Activated T-cell treated with anti-CD3 and anti-CD28 coated beads for 1 hour (primary cell): ENCODE measurements around the gene HELZ2.

Experiments used
- DNase-seq: peaks from one replicate; pipeline ENCODE4 v3.0.0-alpha.2; 2020; ENCODE audit warnings: low read depth

Gene HELZ2

DNA sequence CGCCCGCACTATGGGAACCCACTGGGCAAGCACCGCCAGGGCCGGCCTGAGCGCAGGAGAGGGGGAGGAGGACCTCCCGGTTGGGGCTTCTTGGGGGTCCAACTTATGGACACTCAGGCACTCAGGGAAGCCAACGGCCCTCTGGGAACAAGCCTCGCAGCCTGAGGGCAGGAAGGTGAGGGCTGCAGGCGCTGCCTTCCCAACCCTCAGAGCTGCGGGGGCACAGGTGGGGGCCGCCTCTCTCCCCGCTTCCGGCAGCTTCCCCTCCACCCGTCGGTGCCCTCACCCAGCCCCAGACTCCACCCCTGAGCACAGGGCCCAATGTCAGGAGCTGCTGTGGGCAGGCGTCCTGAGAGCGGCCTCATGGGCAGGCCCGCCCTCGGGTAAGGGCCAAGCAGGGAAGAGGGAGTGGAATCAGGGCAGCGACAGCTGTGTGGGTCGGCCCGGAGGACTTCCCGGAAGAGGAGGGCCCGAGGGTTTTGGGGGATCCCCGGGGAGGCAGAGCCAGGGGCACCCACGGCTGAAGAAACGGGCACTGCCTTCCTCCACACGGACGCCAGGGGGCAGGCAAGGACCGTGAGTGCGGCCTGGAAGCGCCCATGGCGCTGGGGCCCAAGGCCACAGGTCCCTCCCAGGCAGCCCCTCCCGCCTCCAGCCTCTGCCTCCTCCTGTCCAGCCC, 36.4 kb downstream of the HELZ2 start:
- DNase-seq = peak; percentile 88

- DNase-seq = no peak
Observed at GRCh38 chr20:63536997-63537524, 37.0 kb downstream of the HELZ2 start, which contains the start of gene PTK6. PTK6 (minus strand) TSS chr20:63537376; CDS start chr20:63537314, 62 bp downstream.

GRCh38 chr20:63536241-63536977, 37.6 kb downstream of the HELZ2 start:
- DNase-seq = no peak

- DNase-seq = no peak
Observed at GRCh38 chr20:63534831-63535651, 39.0 kb downstream of the HELZ2 start.

DNA sequence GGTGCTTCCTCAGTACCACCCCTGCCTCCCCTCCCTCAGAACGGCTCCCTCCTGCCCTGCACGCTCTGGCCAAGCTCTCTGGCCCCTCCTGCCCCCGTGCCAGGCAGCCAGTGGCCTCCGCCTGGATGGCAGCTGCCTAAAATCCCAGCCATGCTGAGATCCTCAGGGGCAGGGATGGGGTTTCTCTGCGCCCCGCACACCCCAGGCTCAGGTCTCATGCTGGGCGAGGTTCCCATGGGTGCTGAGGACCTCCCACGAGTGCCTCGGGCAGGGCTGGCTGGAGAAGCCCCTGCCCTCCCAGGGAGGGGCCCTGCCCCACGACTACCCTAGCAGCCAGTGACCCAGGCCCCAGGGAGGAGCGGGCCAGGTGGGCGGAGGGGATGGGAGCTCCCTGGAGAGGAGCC, 39.6 kb downstream of the HELZ2 start:
- DNase-seq = no peak

DNA sequence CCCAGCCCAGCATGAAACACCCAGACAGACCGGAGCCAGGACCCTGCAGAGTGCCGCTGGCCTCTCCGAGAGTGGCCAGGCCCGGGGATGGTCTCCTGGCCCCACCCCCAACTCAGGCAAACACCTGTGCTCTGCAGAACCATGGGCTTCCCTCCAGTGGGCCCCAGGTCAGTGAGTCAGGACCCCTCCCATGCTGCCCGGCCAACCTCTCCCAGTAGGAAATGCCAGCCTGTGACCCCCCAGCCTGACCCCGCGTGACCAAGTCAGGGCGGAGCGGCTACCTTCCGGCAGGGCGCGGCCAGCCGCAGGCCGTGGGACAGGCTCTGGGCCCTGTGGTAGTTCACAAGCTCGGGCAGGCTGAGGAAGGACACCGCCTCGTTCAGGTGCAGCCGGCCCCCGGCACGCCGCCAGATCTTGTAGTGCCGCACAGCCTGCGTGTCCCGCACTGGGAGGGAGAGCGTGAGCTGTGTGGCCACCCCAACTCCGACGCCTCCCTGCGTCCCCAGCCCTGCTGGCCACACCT, 40.1 kb downstream of the HELZ2 start:
- no peak for DNase-seq

DNA sequence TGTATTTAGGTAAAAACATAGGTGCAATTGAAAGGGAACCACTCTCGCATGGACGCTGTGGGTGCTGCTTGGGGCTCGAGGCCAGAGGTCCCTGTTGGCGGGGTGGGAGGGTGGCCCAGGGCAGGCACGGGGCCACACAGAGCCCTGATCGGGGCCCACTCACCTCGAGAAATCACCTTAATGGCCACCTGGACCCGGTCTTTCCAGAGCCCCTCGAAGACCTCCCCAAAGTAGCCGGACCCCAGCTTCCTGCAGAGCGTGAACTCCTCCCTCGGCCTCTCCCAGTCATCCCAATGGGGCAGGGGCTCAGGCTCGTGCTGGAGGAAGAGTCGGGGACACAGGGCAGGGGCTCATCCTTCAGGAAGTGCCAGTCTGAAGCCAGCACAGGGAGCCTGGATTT, 40.7 kb downstream of the HELZ2 start:
- DNase-seq = no peak

GRCh38 chr20:63532449-63532971, 41.5 kb downstream of the HELZ2 start:
- no peak for DNase-seq

DNA sequence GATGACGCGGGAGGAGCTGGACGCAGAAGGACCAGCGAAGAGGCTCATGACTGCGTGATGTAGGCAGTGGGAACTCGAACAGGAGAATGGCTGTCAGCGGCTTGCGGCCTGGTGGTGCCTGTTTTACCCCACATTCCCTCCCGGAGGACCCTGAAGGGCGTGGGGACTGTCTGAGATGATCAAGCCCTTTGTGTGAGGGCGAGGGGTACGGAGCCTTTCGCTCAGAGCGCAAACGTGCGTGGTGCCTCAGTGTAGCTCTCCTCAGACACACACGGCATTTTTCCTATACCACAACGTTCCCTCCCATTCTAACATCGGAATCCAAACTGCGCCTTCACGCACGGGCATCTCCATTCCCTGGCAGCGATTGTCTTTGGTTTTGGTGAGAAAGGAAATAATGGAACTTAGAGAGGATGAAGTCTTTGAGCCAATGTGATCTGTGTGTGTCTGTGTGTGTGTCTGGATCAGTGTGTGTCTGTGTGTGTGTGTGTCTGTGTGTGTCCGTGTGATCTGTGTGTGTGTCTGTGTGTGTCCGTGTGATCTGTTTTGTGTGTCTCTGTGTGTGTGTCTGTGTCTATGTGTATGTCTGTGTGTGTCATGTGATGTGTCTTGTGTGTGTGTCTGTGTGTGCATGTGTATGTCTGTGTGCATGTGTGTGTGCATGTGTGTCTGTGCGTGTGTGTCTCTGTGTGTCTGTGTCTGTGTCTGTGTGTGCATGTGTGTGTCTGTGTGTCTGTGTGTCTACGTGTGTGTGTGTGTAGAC, 42.2 kb downstream of the HELZ2 start:
- DNase-seq = no peak

GRCh38 chr20:63530788-63531160, 43.3 kb downstream of the HELZ2 start:
- no peak for DNase-seq

- DNase-seq = no peak
Observed at GRCh38 chr20:63529861-63530787, 43.9 kb downstream of the HELZ2 start.

- DNase-seq = no peak
Observed at GRCh38 chr20:63529180-63529860, 44.7 kb downstream of the HELZ2 start.

GRCh38 chr20:63527184-63527583, 46.9 kb downstream of the HELZ2 start:
- no peak for DNase-seq

DNA sequence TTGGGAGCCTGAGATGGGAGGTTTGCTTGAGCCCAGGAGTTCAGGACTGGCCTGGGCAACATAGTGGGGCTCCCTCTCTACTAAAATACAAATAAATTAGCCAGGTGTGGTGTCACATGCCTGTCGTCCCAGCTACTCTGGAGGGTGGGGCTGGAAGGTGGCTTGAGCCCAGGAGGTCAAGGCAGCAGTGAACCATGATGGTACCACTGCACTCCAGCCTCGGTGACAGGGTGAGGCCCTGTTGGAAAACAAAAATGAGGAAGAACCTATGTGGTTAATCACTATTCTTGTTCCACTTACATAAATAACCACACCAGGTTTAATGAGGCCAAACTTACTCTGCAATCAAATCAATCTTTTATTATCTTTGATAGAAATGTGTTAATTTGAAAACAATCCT, 48.1 kb downstream of the HELZ2 start:
- no peak for DNase-seq

DNA sequence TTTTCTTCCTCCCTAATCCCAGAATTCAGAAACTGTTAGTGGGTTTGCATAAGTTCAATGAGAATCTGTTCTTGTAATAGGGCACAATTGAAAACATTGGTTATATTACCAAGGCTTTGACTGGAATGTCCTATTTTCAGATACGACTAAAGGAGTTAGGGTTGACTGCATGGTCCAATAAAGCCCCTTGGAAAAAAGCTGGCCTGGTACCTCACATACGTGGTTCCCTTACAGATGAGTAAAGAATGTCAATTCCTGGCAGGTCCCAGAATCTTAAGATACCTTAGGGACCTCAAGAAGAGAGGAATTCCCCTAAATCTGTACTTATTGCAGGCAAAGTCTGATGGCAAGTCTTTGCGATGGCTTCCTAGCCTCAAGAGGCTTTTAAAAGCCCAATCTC, 48.9 kb downstream of the HELZ2 start:
- DNase-seq = no peak
